Activated CD8-positive, alpha-beta memory T cell treated with anti-CD3 and anti-CD28 coated beads, Interleukin-2, amount 10 ng/mL, durations not matched to agents 7 days and 5 days (primary cell): ENCODE data around the gene PHF23. TPM values are rescaled to one million over a fixed set of nuclear protein-coding genes. Genes with fewer than 3 reads are reported as not detected.

Source experiments
- ATAC-seq: fragments of 150-1000 bp; cut with Tn5 transposase; one replicate; pipeline ENCODE4 v1.10.0; 2021; ENCODE audit warnings: moderate library complexity
- CTCF ChIA-PET: fragments of 350-600 bp; sonication (Branson Sonifier 250); formaldehyde crosslinking; loops from one replicate; lab custom pipeline; 2021; ENCODE audit warnings: antibody characterized with exemption; lab: Charles Lee
- DNase-seq: peaks from one replicate; pipeline ENCODE4 v3.0.0-alpha.2; 2020
- H3K27ac Mint-ChIP-seq: one replicate; pipeline ENCODE4 v1.8.0; 2021; ENCODE audit warnings: mild to moderate bottlenecking, mixed read lengths
- H3K27me3 Mint-ChIP-seq: one replicate; pipeline ENCODE4 v1.8.0; 2021; ENCODE audit warnings: mixed read lengths
- H3K36me3 Mint-ChIP-seq: one replicate; pipeline ENCODE4 v1.8.0; 2021; ENCODE audit warnings: mild to moderate bottlenecking, mixed read lengths
- H3K4me1 Mint-ChIP-seq: one replicate; pipeline ENCODE4 v1.8.0; 2021; ENCODE audit warnings: mixed read lengths
- H3K4me3 Mint-ChIP-seq: one replicate; pipeline ENCODE4 v1.8.0; 2021; ENCODE audit warnings: mild to moderate bottlenecking, moderate library complexity, mixed read lengths
- H3K9me3 Mint-ChIP-seq: one replicate; pipeline ENCODE4 v1.8.0; 2022; ENCODE audit warnings: low read depth, mixed read lengths
- total RNA-seq, 2 experiments: library from RNA; stranded (reverse); gene quantifications; one replicate each; pipeline ENCODE4 v1.2.3, GENCODE V29; 2021

Gene PHF23
- total RNA-seq, 2 experiments from 2014 or later = 42.1 to 53.2 TPM

- no peak for DNase-seq
- peaks cover 32% of the 10 kb centered on the region for H3K36me3 Mint-ChIP-seq
- peak overlapping the region; percentile 98 for H3K27ac Mint-ChIP-seq
- H3K9me3 Mint-ChIP-seq = no peaks in the 10 kb centered on the region
- ATAC-seq = no peak
- H3K4me1 Mint-ChIP-seq = peaks cover 44% of the 10 kb centered on the region
- CTCF ChIA-PET = interaction anchor here (0.8 to 4.1 kb wide), 6 partner anchors 10 to 230 kb away, joined by 3 to 18 read pairs (median 5); partner anchors contain the start of genes ACADVL, CTDNEP1, DLG4 and ELP5
- peak overlapping the region; percentile 86 for H3K4me3 Mint-ChIP-seq
- H3K27me3 Mint-ChIP-seq = no peaks in the 10 kb centered on the region
These were observed 2.0 kb upstream of the PHF23 start for GRCh38 chr17:7241090-7241733.

GRCh38 chr17:7240375-7240774 is 1.1 kb upstream of the PHF23 start:
- no peak for ATAC-seq
- Mint-ChIP-seq H3K4me1 (peaks cover 50% of the 10 kb centered on the region), H3K36me3 (peaks cover 33% of the 10 kb centered on the region)

GRCh38 chr17:7238420-7239090 is 702 bp downstream of the PHF23 start:
- H3K4me3 Mint-ChIP-seq = peak overlapping the region; percentile 86
- peak; percentile 59 for DNase-seq
- no peaks in the 10 kb centered on the region for H3K9me3 Mint-ChIP-seq
- peak overlapping the region; percentile 91 for H3K27ac Mint-ChIP-seq
- H3K36me3 Mint-ChIP-seq = peaks cover 33% of the 10 kb centered on the region
- ATAC-seq = no peak
- H3K27me3 Mint-ChIP-seq = no peaks in the 10 kb centered on the region
- H3K4me1 Mint-ChIP-seq = peaks cover 63% of the 10 kb centered on the region
- CTCF ChIA-PET = interaction anchor here (1.0 to 2.3 kb wide), 5 partner anchors 8 to 117 kb away, joined by 3 to 18 read pairs (median 4); partner anchors contain the start of genes ACADVL and DLG4

More at GRCh38 chr17:7240375-7240774, 1.1 kb upstream of the PHF23 start:
- no peak for DNase-seq
- H3K9me3 Mint-ChIP-seq = no peaks in the 10 kb centered on the region
- no peaks in the 10 kb centered on the region for H3K27me3 Mint-ChIP-seq
- peak overlapping the region; percentile 79 for H3K27ac Mint-ChIP-seq
- CTCF ChIA-PET = interaction anchor here (1.6 to 4.1 kb wide), 3 partner anchors 11 to 56 kb away, joined by 4 to 18 read pairs (median 13); partner anchors contain the start of genes ACADVL, CTDNEP1, DLG4 and ELP5
- H3K4me3 Mint-ChIP-seq = peak overlapping the region; percentile 86

- DNase-seq (peak; percentile 90), ATAC-seq (peak; percentile 27)
- Mint-ChIP-seq H3K4me1 (peaks cover 63% of the 10 kb centered on the region), H3K27me3 (no peaks in the 10 kb centered on the region), H3K4me3 (peak overlapping the region; percentile 86), H3K36me3 (peaks cover 33% of the 10 kb centered on the region), H3K27ac (peak overlapping the region; percentile 91), H3K9me3 (no peaks in the 10 kb centered on the region)
- CTCF ChIA-PET = interaction anchor here (1.0 to 2.3 kb wide), 3 partner anchors 18 to 118 kb away, joined by 4 to 18 read pairs (median 5); partner anchors contain the start of genes ACADVL and DLG4
These were observed 1.4 kb downstream of the PHF23 start for GRCh38 chr17:7237761-7238419.

GRCh38 chr17:7237266-7237760 is 1.9 kb downstream of the PHF23 start:
- Mint-ChIP-seq H3K4me1 (peaks cover 64% of the 10 kb centered on the region), H3K36me3 (peaks cover 33% of the 10 kb centered on the region), H3K27me3 (no peaks in the 10 kb centered on the region), H3K4me3 (peak overlapping the region; percentile 86), H3K27ac (peak overlapping the region; percentile 91), H3K9me3 (no peaks in the 10 kb centered on the region)
- DNase-seq = no peak
- ATAC-seq = no peak
- CTCF ChIA-PET = interaction anchor here (2.3 kb wide), 1 partner anchor 17 kb away, joined by 18 read pairs; the partner anchor contains the start of genes ACADVL and DLG4

- ATAC-seq (no peak), DNase-seq (no peak)
- H3K27ac Mint-ChIP-seq = peak overlapping the region; percentile 91
- CTCF ChIA-PET = interaction anchor here (1.0 kb wide), 1 partner anchor 16 kb away, joined by 4 read pairs; no protein-coding TSS in a partner anchor
- H3K27me3 Mint-ChIP-seq = no peaks in the 10 kb centered on the region
- peaks cover 67% of the 10 kb centered on the region for H3K4me1 Mint-ChIP-seq
- peak overlapping the region; percentile 86 for H3K4me3 Mint-ChIP-seq
- H3K36me3 Mint-ChIP-seq = peaks cover 36% of the 10 kb centered on the region
- H3K9me3 Mint-ChIP-seq = no peaks in the 10 kb centered on the region
These were observed 2.4 kb downstream of the PHF23 start for GRCh38 chr17:7236808-7237207.

GRCh38 chr17:7235693-7236665 is 3.3 kb downstream of the PHF23 start:
- no peak for ATAC-seq
- no peak for DNase-seq
- H3K27me3 Mint-ChIP-seq = no peaks in the 10 kb centered on the region
- H3K4me3 Mint-ChIP-seq = peak overlapping the region; percentile 25
- peaks cover 33% of the 10 kb centered on the region for H3K36me3 Mint-ChIP-seq
- CTCF ChIA-PET = interaction anchor here (1.0 to 1.3 kb wide), 2 partner anchors 15 kb away, joined by 4 to 6 read pairs; no protein-coding TSS in a partner anchor
- no peaks in the 10 kb centered on the region for H3K9me3 Mint-ChIP-seq
- peak overlapping the region; percentile 47 for H3K27ac Mint-ChIP-seq
- H3K4me1 Mint-ChIP-seq = peaks cover 59% of the 10 kb centered on the region

- no peaks in the 10 kb centered on the region for H3K27me3 Mint-ChIP-seq
- H3K27ac Mint-ChIP-seq = peak within 1 kb of the TSS; percentile 92
- CTCF ChIA-PET = interaction anchor here (0.6 to 1.5 kb wide), 5 partner anchors 13 to 72 kb away, joined by 3 to 6 read pairs (median 4); partner anchors contain the start of genes ACADVL and DLG4
- no peaks in the 10 kb centered on the region for H3K9me3 Mint-ChIP-seq
- DNase-seq (peak; percentile 97), ATAC-seq (peak; percentile 50)
- H3K4me1 Mint-ChIP-seq = peaks cover 45% of the 10 kb centered on the region
- H3K4me3 Mint-ChIP-seq = peak within 1 kb of the TSS; percentile 86
- H3K36me3 Mint-ChIP-seq = peaks cover 33% of the 10 kb centered on the region
These were observed 4.9 kb downstream of the PHF23 start, which contains the start of gene DVL2 for GRCh38 chr17:7234083-7234951. TSS of gene DVL2 (minus strand) at chr17:7234517. CDS start at chr17:7234262, 255 bp downstream.

GRCh38 chr17:7233701-7234082 is 5.6 kb downstream of the PHF23 start:
- Mint-ChIP-seq H3K36me3 (peaks cover 33% of the 10 kb centered on the region), H3K27ac (peak overlapping the region; percentile 92), H3K27me3 (no peaks in the 10 kb centered on the region), H3K4me1 (peaks cover 45% of the 10 kb centered on the region), H3K4me3 (peak overlapping the region; percentile 86), H3K9me3 (no peaks in the 10 kb centered on the region)
- ATAC-seq (no peak), DNase-seq (no peak)
- CTCF ChIA-PET = interaction anchor here (0.6 to 1.5 kb wide), 3 partner anchors 9 to 63 kb away, joined by 3 to 4 read pairs (median 3); partner anchors contain the start of genes ACADVL, DLG4 and GABARAP

- no peak overlapping the region for H3K27ac Mint-ChIP-seq
- no peaks in the 10 kb centered on the region for H3K9me3 Mint-ChIP-seq
- peaks cover 43% of the 10 kb centered on the region for H3K4me1 Mint-ChIP-seq
- H3K27me3 Mint-ChIP-seq = no peaks in the 10 kb centered on the region
- ATAC-seq (no peak), DNase-seq (no peak)
- peaks cover 40% of the 10 kb centered on the region for H3K36me3 Mint-ChIP-seq
- CTCF ChIA-PET = interaction anchor here (1.1 to 2.0 kb wide), 2 partner anchors 11 to 13 kb away, joined by 3 to 11 read pairs; partner anchors contain the start of genes ACADVL and DLG4
- peak overlapping the region; percentile 22 for H3K4me3 Mint-ChIP-seq
These were observed 7.1 kb downstream of the PHF23 start for GRCh38 chr17:7232114-7232513.

GRCh38 chr17:7229504-7229903 is 9.8 kb downstream of the PHF23 start:
- Mint-ChIP-seq H3K9me3 (no peaks in the 10 kb centered on the region), H3K4me3 (no peak overlapping the region), H3K36me3 (peaks cover 22% of the 10 kb centered on the region), H3K27ac (no peak overlapping the region), H3K27me3 (no peaks in the 10 kb centered on the region), H3K4me1 (peaks cover 20% of the 10 kb centered on the region)
- ATAC-seq (no peak), DNase-seq (no peak)
- CTCF ChIA-PET = no interaction called here
